ENCODE data around the gene ATG10. TPM values are rescaled to one million over a fixed set of nuclear protein-coding genes. Genes with fewer than 3 reads are reported as not detected.

ATG10 gene
- total RNA-seq, 2 donors from 2014 or later = 6.8 to 8.2 TPM

- Histone ChIP-seq H3K4me1 (no peaks in the 10 kb centered on the region), H3K4me3 (no peak overlapping the region), H3K27me3 (no peaks in the 10 kb centered on the region), H3K9ac (ENCODE audit: low read depth in 2 of 2, low read length in 2 of 2) (no peak overlapping the region), H3K27ac (no peak overlapping the region), H3K9me3 (no peaks in the 10 kb centered on the region), H3K36me3 (no peaks in the 10 kb centered on the region)
- TF ChIP-seq CTCF (IDR thresholded peaks at IDR 0.05) = no peak
- DNase-seq = no peak
- intact Hi-C loops (cut with DNase I) = no loop called here
Measured at GRCh38 chr5:82142217-82142841, 170.5 kb downstream of the ATG10 start.

DNA sequence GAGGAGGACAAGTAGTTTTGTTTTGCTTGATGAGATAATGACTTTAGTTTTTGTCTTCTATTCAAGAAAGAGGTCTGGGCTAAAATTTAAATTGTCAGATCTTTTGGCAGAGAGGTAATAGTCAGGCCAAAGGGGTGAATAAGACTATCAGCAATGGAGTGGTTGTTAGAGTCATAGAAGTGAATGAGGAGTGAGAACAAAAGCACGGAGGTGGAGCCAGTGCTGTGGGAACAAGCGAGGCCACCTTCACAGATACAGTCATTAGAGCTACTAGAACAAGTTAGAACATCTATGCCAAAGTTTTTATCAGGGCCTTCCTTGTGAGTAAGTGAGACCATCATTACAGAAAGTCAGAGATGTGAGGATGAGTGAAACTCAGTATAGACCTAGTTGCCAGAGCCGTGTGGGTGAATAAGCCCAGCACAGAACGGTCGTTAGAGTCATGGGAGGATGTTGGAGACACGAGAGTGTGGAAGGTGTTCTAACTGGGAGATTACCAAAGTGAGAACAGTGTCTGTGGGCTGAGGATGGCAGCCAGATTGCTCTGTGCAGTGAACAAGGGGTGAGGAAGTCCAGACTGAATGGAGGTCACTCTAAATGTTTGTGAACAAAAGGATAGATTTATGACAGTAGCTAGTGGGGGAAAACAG lies 171.2 kb downstream of the ATG10 start:
- intact Hi-C loops (cut with DNase I) = no loop called here
- no peak for DNase-seq
- Histone ChIP-seq H3K27ac (no peak overlapping the region), H3K36me3 (no peaks in the 10 kb centered on the region), H3K4me1 (no peaks in the 10 kb centered on the region), H3K27me3 (no peaks in the 10 kb centered on the region), H3K4me3 (no peak overlapping the region), H3K9ac (ENCODE audit: low read depth in 2 of 2, low read length in 2 of 2) (no peak overlapping the region), H3K9me3 (no peaks in the 10 kb centered on the region)
- TF ChIP-seq CTCF (IDR thresholded peaks at IDR 0.05) = no peak

DNA sequence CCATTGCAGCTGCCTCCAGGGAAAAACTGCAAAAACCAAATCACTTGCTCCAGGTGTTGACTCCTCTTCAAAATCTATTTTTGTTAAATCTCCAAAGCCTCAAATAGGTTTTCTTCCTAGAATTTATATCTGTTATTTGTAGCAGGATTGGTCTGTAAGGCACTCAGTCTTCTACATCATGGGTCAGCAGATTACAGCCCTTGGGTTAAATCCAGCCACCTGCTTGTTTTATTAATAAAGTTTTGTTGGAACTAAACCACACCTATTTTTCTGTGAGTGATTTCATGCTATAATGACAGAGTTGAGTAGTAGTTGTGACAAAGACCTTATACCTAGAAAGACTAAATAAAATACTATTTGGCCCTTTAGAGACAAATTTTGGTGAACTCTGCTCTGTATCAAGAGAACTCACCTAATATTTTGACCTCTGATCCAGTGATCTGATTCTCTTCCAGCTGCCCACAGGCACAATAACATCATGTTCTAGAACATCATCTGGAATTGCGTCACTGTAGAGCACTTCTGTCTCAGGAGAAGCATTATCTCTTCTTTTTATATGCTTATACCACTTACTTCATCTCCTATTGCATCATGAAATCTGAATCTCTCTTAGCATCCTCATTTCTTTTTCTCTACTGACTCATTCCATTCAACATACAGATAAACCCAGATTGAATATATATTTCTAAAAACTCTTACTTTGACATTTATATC lies 176.2 kb downstream of the ATG10 start:
- TF ChIP-seq CTCF (IDR thresholded peaks at IDR 0.05) = no peak
- no peak overlapping the region for H3K9ac ChIP-seq (ENCODE audit: low read depth in 2 of 2, low read length in 2 of 2)
- H3K9me3 ChIP-seq = no peaks in the 10 kb centered on the region
- H3K27me3 ChIP-seq = no peaks in the 10 kb centered on the region
- intact Hi-C loops (cut with DNase I) = no loop called here
- H3K27ac ChIP-seq = no peak overlapping the region
- no peaks in the 10 kb centered on the region for H3K36me3 ChIP-seq
- H3K4me3 ChIP-seq = no peak overlapping the region
- no peaks in the 10 kb centered on the region for H3K4me1 ChIP-seq
- DNase-seq = no peak

- DNase-seq = no peak
- Histone ChIP-seq H3K9ac (ENCODE audit: low read depth in 2 of 2, low read length in 2 of 2) (no peak overlapping the region), H3K4me3 (no peak overlapping the region), H3K4me1 (no peaks in the 10 kb centered on the region), H3K36me3 (no peaks in the 10 kb centered on the region), H3K27ac (no peak overlapping the region), H3K9me3 (no peaks in the 10 kb centered on the region), H3K27me3 (no peaks in the 10 kb centered on the region)
- TF ChIP-seq CTCF (IDR thresholded peaks at IDR 0.05) = no peak
- intact Hi-C loops (cut with DNase I) = no loop called here
Measured at GRCh38 chr5:82149434-82149833, 177.6 kb downstream of the ATG10 start.

- no peaks in the 10 kb centered on the region for H3K27me3 ChIP-seq
- intact Hi-C loops (cut with DNase I) = no loop called here
- DNase-seq = no peak
- H3K27ac ChIP-seq = no peak overlapping the region
- no peak for TF ChIP-seq CTCF (IDR thresholded peaks at IDR 0.05)
- H3K4me3 ChIP-seq = no peak overlapping the region
- no peaks in the 10 kb centered on the region for H3K9me3 ChIP-seq
- H3K9ac ChIP-seq (ENCODE audit: low read depth in 2 of 2, low read length in 2 of 2) = no peak overlapping the region
- H3K4me1 ChIP-seq = no peaks in the 10 kb centered on the region
- H3K36me3 ChIP-seq = no peaks in the 10 kb centered on the region
Measured at GRCh38 chr5:82150559-82150958, 178.7 kb downstream of the ATG10 start.

Measured in colonic mucosa (tissue), 4 donors.